Smooth muscle cell (in vitro differentiated cells): ENCODE data around the gene RASGRP2. TPM values are rescaled to one million over a fixed set of nuclear protein-coding genes. Genes with fewer than 3 reads are reported as not detected.

Experiments
- DNase-seq: peaks from one replicate; lab custom pipeline; 2025; ENCODE audit not compliant: unreplicated experiment; lab: John Stamatoyannopoulos, UW
- H2AFZ ChIP-seq: fragments of 200-600 bp; sonication (generic); 2 replicates; pipeline ENCODE4 v1.6.0; 2016; ENCODE audit warnings: antibody characterized with exemption, low read depth, mild to moderate bottlenecking
- H3F3A ChIP-seq: fragments of 200-600 bp; sonication (generic); 2 replicates; pipeline ENCODE4 v1.6.0; 2017; ENCODE audit warnings: antibody characterized with exemption, low read depth
- H3K27ac ChIP-seq: fragments of 200-600 bp; sonication (generic); 2 replicates; pipeline ENCODE4 v1.5.1; 2016; ENCODE audit warnings: low read depth, mild to moderate bottlenecking
- H3K27me3 ChIP-seq: fragments of 200-600 bp; sonication (generic); 2 replicates; pipeline ENCODE4 v1.6.1; 2016; ENCODE audit warnings: low read depth, mild to moderate bottlenecking
- H3K36me3 ChIP-seq: fragments of 200-600 bp; sonication (generic); 2 replicates; pipeline ENCODE4 v1.5.1; 2016; ENCODE audit warnings: low read depth
- H3K4me1 ChIP-seq: fragments of 200-600 bp; sonication (generic); 2 replicates; pipeline ENCODE4 v1.5.1; 2016; ENCODE audit warnings: low read depth
- H3K4me2 ChIP-seq: fragments of 200-600 bp; sonication (generic); 2 replicates; pipeline ENCODE4 v1.6.0; 2016; ENCODE audit warnings: mild to moderate bottlenecking
- H3K4me3 ChIP-seq: fragments of 200-600 bp; sonication (generic); 2 replicates; pipeline ENCODE4 v1.5.1; 2016; ENCODE audit warnings: mild to moderate bottlenecking
- H3K79me2 ChIP-seq: fragments of 200-600 bp; sonication (generic); 2 replicates; pipeline ENCODE4 v1.6.0; 2016; ENCODE audit warnings: low read depth, mild to moderate bottlenecking
- H3K9ac ChIP-seq: fragments of 200-600 bp; sonication (generic); 2 replicates; pipeline ENCODE4 v1.6.0; 2016; ENCODE audit warnings: low read depth
- H3K9me3 ChIP-seq: fragments of 200-600 bp; sonication (generic); replicated peaks from 2 replicates; pipeline ENCODE4 v1.5.1; 2016; ENCODE audit warnings: low read depth
- H4K20me1 ChIP-seq: fragments of 200-600 bp; sonication (generic); 2 replicates; pipeline ENCODE4 v1.6.0; 2016; ENCODE audit warnings: low read depth
- CTCF ChIP-seq: fragments of 200-600 bp; sonication (generic); IDR thresholded peaks from 2 replicates; pipeline ENCODE4 v1.5.1; 2017; ENCODE audit warnings: borderline replicate concordance, mild to moderate bottlenecking, antibody characterized with exemption; ENCODE audit not compliant: insufficient read depth, poor library complexity, severe bottlenecking
- WGBS: methylation state at CpG from one replicate; pipeline ENCODE4 v1.1.7; 2016; ENCODE audit warnings: low lambda C conversion rate; 5-methylcytosine and 5-hydroxymethylcytosine counted together
- polyA plus RNA-seq: library from polyadenylated mRNA; unstranded; fragments of >200 nt; fragmentation: Nextera tagmentation; extraction: Ambion mirVana; gene quantifications from 2 replicates; pipeline ENCODE4 v1.2.1, GENCODE V29; 2016
- total RNA-seq: library from RNA; depleted of rRNA; stranded (reverse); fragments of >200 nt; gene quantifications from 2 replicates; pipeline ENCODE4 v1.2.3, GENCODE V29; 2014

RASGRP2 gene
- total and polyA plus RNA-seq, 2 experiments from 2014 or later, result 0.78 to 2.9 TPM

DNA sequence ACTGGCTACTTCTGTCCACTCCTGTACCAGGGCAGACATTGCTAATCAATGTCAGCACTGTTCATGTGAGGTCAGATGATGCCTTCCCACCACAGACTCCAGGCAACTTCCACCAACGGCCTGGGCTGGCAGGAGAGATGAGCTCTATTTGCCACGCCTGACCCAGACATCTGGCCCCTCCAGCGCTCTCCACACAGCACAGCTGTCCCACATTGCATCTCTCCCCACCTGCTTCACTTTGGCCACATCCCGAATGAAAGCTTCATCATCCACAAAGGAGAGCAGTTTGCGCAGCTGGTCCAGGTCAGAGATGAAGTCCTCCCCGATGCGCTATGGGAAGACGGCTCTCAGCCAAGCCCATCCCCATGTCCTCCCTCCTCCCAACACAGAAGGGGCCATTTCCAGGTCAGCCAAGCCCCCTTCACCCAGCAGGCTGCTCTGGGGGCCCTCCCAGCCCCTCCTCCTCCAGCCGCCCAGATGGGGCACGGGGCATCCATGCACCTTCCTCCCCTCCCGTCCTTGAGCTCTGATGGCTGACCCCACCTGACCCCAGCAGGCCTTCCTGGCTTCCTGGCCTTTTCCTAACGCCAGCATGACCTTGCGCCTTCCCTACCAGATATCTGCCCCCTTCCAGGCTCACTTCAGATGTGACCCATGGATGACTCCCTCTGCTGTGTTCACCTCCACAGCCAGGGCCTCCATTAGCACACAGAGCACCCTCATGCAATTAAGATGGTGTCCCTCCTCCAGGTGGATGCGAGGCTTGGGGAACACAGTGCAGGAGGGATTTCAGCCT is 8.4 kb upstream of the RASGRP2 start:
- Histone ChIP-seq H4K20me1 (no peaks in the 10 kb centered on the region), H3K9ac (no peak overlapping the region), H3K27ac (no peak overlapping the region), H3K27me3 (no peaks in the 10 kb centered on the region), H3K4me3 (no peak overlapping the region), H3K9me3 (no peaks in the 10 kb centered on the region), H3K4me1 (no peaks in the 10 kb centered on the region), H3K79me2 (no peaks in the 10 kb centered on the region), H3F3A (no peaks in the 10 kb centered on the region), H3K4me2 (no peak overlapping the region), H3K36me3 (no peaks in the 10 kb centered on the region), H2AFZ (no peak overlapping the region)
- 94% methylated on average over 14 of the region's 14 CpGs for WGBS
- TF ChIP-seq CTCF, result no peak
- no peak for DNase-seq

- TF ChIP-seq CTCF, result no peak
- H3K27me3 ChIP-seq, result no peaks in the 10 kb centered on the region
- H3K27ac ChIP-seq, result no peak overlapping the region
- no peak overlapping the region for H3K4me3 ChIP-seq
- no peak for DNase-seq
- 95% methylated on average over 9 of the region's 9 CpGs for WGBS
- no peaks in the 10 kb centered on the region for H3K36me3 ChIP-seq
- H3K9ac ChIP-seq, result no peak overlapping the region
- H3K4me2 ChIP-seq, result no peak overlapping the region
- H3F3A ChIP-seq, result no peaks in the 10 kb centered on the region
- H2AFZ ChIP-seq, result no peak overlapping the region
- no peaks in the 10 kb centered on the region for H3K79me2 ChIP-seq
- H4K20me1 ChIP-seq, result no peaks in the 10 kb centered on the region
- no peaks in the 10 kb centered on the region for H3K9me3 ChIP-seq
- no peaks in the 10 kb centered on the region for H3K4me1 ChIP-seq
Measured at GRCh38 chr11:64751580-64751979, 7.6 kb upstream of the RASGRP2 start.

- Histone ChIP-seq H3K36me3 (no peaks in the 10 kb centered on the region), H3K9me3 (no peaks in the 10 kb centered on the region), H3K4me3 (no peak overlapping the region), H3K4me1 (no peaks in the 10 kb centered on the region), H3K79me2 (no peaks in the 10 kb centered on the region), H3K4me2 (no peak overlapping the region), H2AFZ (no peak overlapping the region), H3K27ac (no peak overlapping the region), H4K20me1 (no peaks in the 10 kb centered on the region), H3K9ac (no peak overlapping the region), H3K27me3 (no peaks in the 10 kb centered on the region), H3F3A (no peaks in the 10 kb centered on the region)
- no peak for TF ChIP-seq CTCF
- 93% methylated on average over 9 of the region's 9 CpGs for WGBS
- DNase-seq, result no peak
Measured at GRCh38 chr11:64751136-64751535, 7.2 kb upstream of the RASGRP2 start.
